Subcutaneous preadipocyte (primary cell): Measurements from ENCODE around the gene SS18. TPM values are rescaled to one million over a fixed set of nuclear protein-coding genes. Genes with fewer than 3 reads are reported as not detected.

Source experiments
- total RNA-seq: library from RNA; depleted of rRNA; stranded (reverse); fragments of >200 nt; gene quantifications from 2 replicates; pipeline ENCODE4 v1.2.3, GENCODE V29; 2012

SS18 gene
- 91.5 and 97.2 TPM in 2 replicates for total RNA-seq

GRCh38 chr18:26090130-26091046 is at the start of gene SS18:
Gene SS18 (minus strand): TSS chr18:26090613. CDS start chr18:26090569, 44 bp downstream.

GRCh38 chr18:26133652-26134051 is 43.2 kb upstream of the SS18 start, which contains the start of gene PSMA8:
Gene PSMA8 (plus strand): TSS chr18:26133869. CDS start chr18:26133966, 97 bp downstream.

Other genes starting within 250 kb of the SS18 start
- not detected in 2 replicates for gene PSMA8, start 43.3 kb upstream of the SS18 start, total RNA-seq
- 10.7 and 12.3 TPM in 2 replicates for gene TAF4B, start 135.8 kb upstream of the SS18 start, total RNA-seq